DND-41 (cell line): ENCODE results near the gene PAN2.

Source experiments
- CTCF ChIP-seq: IDR thresholded peaks from 2 replicates; pipeline ENCODE4 v1.5.1; 2012; ENCODE audit warnings: borderline replicate concordance, low read length, moderate library complexity, mild to moderate bottlenecking; ENCODE audit not compliant: poor library complexity, severe bottlenecking; ENCODE audit errors: extremely low read depth
- EZH2 ChIP-seq: IDR thresholded peaks from 3 replicates; pipeline ENCODE4 v1.6.1; 2012; ENCODE audit warnings: borderline replicate concordance, low read depth, mild to moderate bottlenecking, moderate library complexity, low read length, inconsistent platforms; ENCODE audit not compliant: severe bottlenecking

GRCh38 chr12:56274299-56274698, 59.5 kb downstream of the PAN2 start:
- TF ChIP-seq CTCF (no peak), EZH2 (no peak)
